ENCODE data around the gene RXRG.

The RXRG gene

GRCh38 chr1:165364568-165365133 is 80.3 kb downstream of the RXRG start:
- DNase-seq: no peak

GRCh38 chr1:165356876-165357275 is 88.0 kb downstream of the RXRG start:
- DNase-seq: no peak

- DNase-seq: no peak
Observed at GRCh38 chr1:165355977-165356811, 88.7 kb downstream of the RXRG start, which contains the start of gene LMX1A. Gene LMX1A (minus strand): TSS chr1:165356715. CDS start chr1:165355559, 1,156 bp downstream.

GRCh38 chr1:165355139-165355976 is 89.6 kb downstream of the RXRG start:
- no peak for DNase-seq

GRCh38 chr1:165354739-165355138 is 90.2 kb downstream of the RXRG start:
- DNase-seq: no peak

- DNase-seq: no peak
Observed at GRCh38 chr1:165353731-165354671, 90.9 kb downstream of the RXRG start.

GRCh38 chr1:165352442-165353293 is 92.3 kb downstream of the RXRG start:
- DNase-seq: no peak

GRCh38 chr1:165351863-165352441 is 93.0 kb downstream of the RXRG start:
- no peak for DNase-seq

Measured in fibroblast of skin of right quadriceps (primary cell).